Right cardiac atrium (tissue), 5 donors: ENCODE results near the gene SLBP. TPM values are rescaled to one million over a fixed set of nuclear protein-coding genes. Genes with fewer than 3 reads are reported as not detected.

ENCODE experiments used
- ATAC-seq, 2 donors: fragments of 200-7000 bp; cut with Tn5 transposase; one replicate each; pipeline versions ENCODE4 v1.8.0 to v1.9.1; 2020; ENCODE audit warnings: moderate library complexity in 2 of 2, mild to moderate bottlenecking in 1 of 2
- DNase-seq, 3 donors: peaks; one replicate each; pipeline ENCODE4 v3.0.0-alpha.2; 2020
- H3K27ac ChIP-seq: one replicate; pipeline ENCODE4 v1.5.1; 2013; ENCODE audit warnings: mild to moderate bottlenecking, low read length, control low read depth, moderate library complexity
- H3K27me3 ChIP-seq: one replicate; pipeline ENCODE4 v1.6.1; 2013; ENCODE audit not compliant: control insufficient read depth, insufficient read depth
- H3K4me1 ChIP-seq: one replicate; pipeline ENCODE4 v1.6.1; 2013; ENCODE audit warnings: low read length; ENCODE audit not compliant: control insufficient read depth, insufficient read depth
- H3K4me3 ChIP-seq: one replicate; pipeline ENCODE4 v1.5.1; 2013; ENCODE audit warnings: low read length, control low read depth
- H3K9me3 ChIP-seq: one replicate; pipeline ENCODE4 v1.6.1; 2013; ENCODE audit warnings: low read length; ENCODE audit not compliant: control insufficient read depth
- WGBS: extraction: QIAGEN DNeasy Blood & Tissue Kit; methylation state at CpG from one replicate; pipeline ENCODE4 v1.1.7; 2013; 5-methylcytosine and 5-hydroxymethylcytosine counted together
- intact Hi-C, 4 donors: fragments of 100-400 bp; cut with DNase I; formaldehyde crosslinking; loops; one replicate each; pipeline versions ENCODE4 v1.11.0 to v1.14.0; 2022 to 2023
- polyA plus RNA-seq: library from polyadenylated mRNA; stranded (reverse); fragments of 200-250 nt; gene quantifications from one replicate; pipeline ENCODE4 v1.2.3, GENCODE V29; 2013
- total RNA-seq, 4 donors: library from RNA; stranded (reverse); fragmentation: NEBNext Ultra II Directional; extraction: Animal tissue kit (Norgen Biotek cat#: 25700); gene quantifications; one replicate each; pipeline ENCODE4 v1.2.1, GENCODE V29; 2021
- donor health status: healthy with polysubstance abuse.
- donor health status: DM: no; HTN: yes; CAD: no.
- donor health status: DM: no; HTN: no; CAD: no.
- donor health status: DM: no; HTN: yes; CAD: no; lungs with severe emphysema.
- donor health status: DM: yes; HTN: yes; CAD: no.

Gene SLBP
- total and polyA plus RNA-seq, 5 donors, result 12.2 to 16.1 (median 14.1) TPM

- Histone ChIP-seq H3K9me3 (no peaks in the 10 kb centered on the region), H3K4me3 (no peak overlapping the region), H3K27me3 (no peaks in the 10 kb centered on the region), H3K4me1 (no peaks in the 10 kb centered on the region), H3K27ac (no peak overlapping the region)
- peak; percentile 6 to 8 for ATAC-seq
- intact Hi-C loops, result no loop called here
- DNase-seq, result peak in 1 of 3 donors; percentile 29
- WGBS, result 79% methylated on average over 23 of the region's 23 CpGs
Measured at GRCh38 chr4:1685235-1686150, 26.6 kb downstream of the SLBP start.

DNA sequence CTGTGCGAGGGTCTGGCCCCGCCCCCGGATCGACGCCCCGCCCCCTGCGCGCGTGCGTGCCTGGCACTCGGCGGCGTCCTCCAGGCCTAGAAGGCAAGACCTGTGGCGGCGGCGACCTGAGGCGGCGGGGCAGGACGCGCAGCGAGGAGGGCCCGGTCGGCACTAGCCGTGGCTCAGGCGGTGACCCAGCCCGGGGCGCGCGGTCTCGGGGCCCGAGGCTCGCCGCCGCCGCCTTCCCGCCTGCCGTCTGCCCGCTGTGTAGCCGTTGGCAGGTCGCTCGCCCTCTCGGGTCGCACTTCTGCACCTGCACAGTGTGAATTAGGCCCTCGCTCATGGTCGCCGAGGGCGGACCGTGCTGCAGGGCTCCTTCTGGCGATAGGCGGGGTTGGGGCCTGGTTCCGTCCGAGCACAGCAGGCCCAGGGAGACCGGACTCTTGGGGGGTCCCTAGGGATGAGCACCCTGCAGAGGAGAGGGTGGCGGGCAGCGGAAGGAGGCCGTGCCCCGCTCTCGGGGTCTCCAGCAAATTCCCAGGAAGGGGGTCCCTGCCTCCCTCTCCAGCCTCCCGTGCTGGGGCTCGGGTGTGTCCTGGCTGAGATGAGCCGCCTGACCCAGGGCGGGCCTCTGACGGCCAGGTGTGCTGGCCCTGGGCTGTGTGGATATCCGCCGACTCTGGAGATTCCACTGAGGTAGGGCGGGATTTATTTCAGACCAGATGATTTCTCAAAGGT, 27.4 kb downstream of the SLBP start:
- Histone ChIP-seq H3K27me3 (no peaks in the 10 kb centered on the region), H3K4me3 (peak overlapping the region; percentile 30), H3K9me3 (no peaks in the 10 kb centered on the region), H3K4me1 (no peaks in the 10 kb centered on the region), H3K27ac (peak overlapping the region; percentile 0)
- 33% methylated on average over 66 of the region's 66 CpGs for WGBS
- intact Hi-C loops, result no loop called here
- DNase-seq (peak in 1 of 3 donors; percentile 98), ATAC-seq (peak; percentile 30 to 35)

- H3K9me3 ChIP-seq, result no peaks in the 10 kb centered on the region
- under 1% methylated on average over 115 of the region's 118 CpGs for WGBS
- peak within 1 kb of the TSS; percentile 30 for H3K4me3 ChIP-seq
- intact Hi-C loops, result no loop called here
- H3K4me1 ChIP-seq, result no peaks in the 10 kb centered on the region
- peak; percentile 94 to 96 for ATAC-seq
- H3K27me3 ChIP-seq, result no peaks in the 10 kb centered on the region
- peak within 1 kb of the TSS; percentile 22 for H3K27ac ChIP-seq
- peak in 2 of 3 donors; percentile 91 to 98 for DNase-seq
Measured at GRCh38 chr4:1683736-1684505, 28.2 kb downstream of the SLBP start, which contains the start of gene FAM53A. Gene FAM53A, minus strand, starts transcription at chr4:1684313. Its CDS starts 15,572 bp downstream, at chr4:1668741.

- ATAC-seq, result peak in 1 of 2 donors; percentile 3
- Histone ChIP-seq H3K4me3 (peak overlapping the region; percentile 30), H3K9me3 (no peaks in the 10 kb centered on the region), H3K27me3 (no peaks in the 10 kb centered on the region), H3K4me1 (no peaks in the 10 kb centered on the region), H3K27ac (peak overlapping the region; percentile 22)
- DNase-seq, result peak in 1 of 3 donors; percentile 36
- WGBS, result 8% methylated on average over 13 of the region's 13 CpGs
- intact Hi-C loops, result no loop called here
Measured at GRCh38 chr4:1683261-1683735, 28.8 kb downstream of the SLBP start.

DNA sequence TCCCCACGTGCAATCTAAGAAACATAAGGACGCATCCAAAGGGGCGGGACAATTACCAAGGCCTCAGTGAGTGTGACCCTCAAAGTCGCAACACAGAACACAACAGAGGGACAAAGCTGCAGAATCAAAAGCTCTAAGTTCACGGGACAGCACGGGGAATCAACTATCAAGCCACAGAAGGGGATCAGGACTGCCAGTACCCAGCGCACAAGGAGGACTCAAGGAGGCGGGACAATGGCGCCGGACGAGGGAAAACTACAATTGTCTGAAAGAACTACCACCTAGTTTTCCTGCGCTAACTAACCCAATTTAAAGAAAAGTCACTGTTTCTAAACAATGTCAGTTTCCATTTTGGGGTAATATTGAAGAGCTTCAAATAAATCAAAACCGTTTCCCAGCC, 29.3 kb downstream of the SLBP start:
- no peaks in the 10 kb centered on the region for H3K27me3 ChIP-seq
- H3K4me1 ChIP-seq, result no peaks in the 10 kb centered on the region
- DNase-seq (peak in 1 of 3 donors; percentile 27), ATAC-seq (no peak)
- no peaks in the 10 kb centered on the region for H3K9me3 ChIP-seq
- intact Hi-C loops, result no loop called here
- H3K27ac ChIP-seq, result no peak overlapping the region
- no peak overlapping the region for H3K4me3 ChIP-seq
- 86% methylated on average over 13 of the region's 13 CpGs for WGBS

DNA sequence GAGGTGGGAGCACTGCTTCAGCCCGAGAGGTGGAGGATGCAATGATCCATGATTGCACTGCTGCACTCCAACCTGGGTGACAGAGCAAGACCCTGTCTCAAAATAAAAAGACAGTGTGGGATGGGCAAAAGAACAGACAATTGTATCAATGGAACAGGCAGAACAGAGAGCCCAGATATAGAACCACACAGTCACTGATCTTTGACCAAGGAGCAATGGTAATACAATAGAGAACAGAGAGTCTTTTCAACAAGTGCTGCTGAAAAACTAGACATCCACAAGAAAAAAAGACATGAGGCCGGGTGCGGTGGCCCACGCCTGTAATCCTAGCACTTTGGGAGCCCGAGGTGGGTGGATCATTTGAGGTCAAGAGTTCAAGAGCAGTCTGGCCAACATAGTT, 33.9 kb downstream of the SLBP start:
- Histone ChIP-seq H3K4me1 (no peaks in the 10 kb centered on the region), H3K4me3 (no peak overlapping the region), H3K27me3 (no peaks in the 10 kb centered on the region), H3K27ac (no peak overlapping the region), H3K9me3 (no peaks in the 10 kb centered on the region)
- DNase-seq (peak in 1 of 3 donors; percentile 1), ATAC-seq (no peak)
- 84% methylated on average over 5 of the region's 5 CpGs for WGBS
- intact Hi-C loops, result no loop called here

DNA sequence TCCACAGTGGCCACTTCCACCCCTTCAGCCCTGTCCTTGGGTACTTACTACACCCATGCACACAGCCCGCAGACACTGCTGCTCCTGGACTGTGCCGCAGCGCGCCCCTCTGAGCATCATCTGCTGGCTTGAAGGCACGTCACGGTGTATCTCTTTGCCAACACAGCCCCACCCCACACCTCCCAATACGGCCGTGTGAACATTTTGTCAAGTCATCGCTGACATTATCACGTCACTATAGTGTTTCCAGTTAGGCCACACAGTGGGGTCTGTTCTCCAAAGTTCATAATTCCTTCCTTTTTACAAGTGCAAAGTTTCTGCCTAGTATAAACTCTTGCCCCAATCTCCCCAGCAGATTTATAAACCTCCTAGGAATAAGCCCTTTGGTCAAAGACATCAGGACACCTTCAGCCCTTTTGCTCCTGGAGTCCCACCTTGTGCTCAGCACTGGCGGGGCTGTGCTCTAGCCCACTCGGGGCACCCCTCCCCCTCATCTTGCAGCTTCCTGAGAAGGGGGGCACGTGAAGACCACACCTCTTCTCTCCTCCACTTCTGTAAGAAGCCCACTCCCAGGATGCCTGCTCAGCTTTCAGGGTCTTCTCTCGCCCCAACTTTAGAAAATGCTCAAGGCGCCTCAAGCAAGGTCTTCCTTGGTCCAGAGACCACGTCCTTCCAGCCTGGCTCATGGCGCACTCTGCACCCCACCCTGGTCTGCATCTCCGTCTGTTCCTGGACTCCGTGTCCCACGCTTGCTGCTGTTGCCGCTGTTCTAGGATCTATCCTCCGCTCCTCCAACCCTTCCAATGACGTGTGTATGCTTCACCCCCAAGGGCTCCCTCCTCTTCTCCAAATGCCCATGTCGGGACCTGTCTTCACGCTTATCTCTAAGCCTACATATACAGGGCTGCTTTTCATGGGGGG, 35.3 kb downstream of the SLBP start:
- ATAC-seq (no peak), DNase-seq (peak in 1 of 3 donors; percentile 16)
- Histone ChIP-seq H3K4me1 (no peaks in the 10 kb centered on the region), H3K9me3 (no peaks in the 10 kb centered on the region), H3K27me3 (no peaks in the 10 kb centered on the region), H3K27ac (no peak overlapping the region), H3K4me3 (no peak overlapping the region)
- intact Hi-C loops, result no loop called here
- WGBS, result 74% methylated on average over 25 of the region's 25 CpGs

DNA sequence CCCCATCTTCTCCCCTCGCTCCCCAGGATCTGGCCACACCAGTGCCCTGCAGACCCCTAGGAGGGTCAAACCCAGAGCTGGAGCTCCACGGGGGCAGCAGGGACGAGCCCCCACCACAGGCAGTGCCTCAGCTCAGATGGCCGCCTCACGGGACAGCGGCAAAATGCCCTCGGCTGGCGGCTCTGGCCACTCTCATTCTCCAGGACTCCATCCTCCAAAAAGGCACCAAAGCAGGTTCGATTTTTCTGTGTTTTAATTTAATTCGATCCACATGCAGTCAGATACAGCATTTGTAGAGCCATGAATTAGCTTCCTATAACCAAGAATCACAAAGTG, 36.3 kb downstream of the SLBP start:
- no peaks in the 10 kb centered on the region for H3K27me3 ChIP-seq
- H3K4me3 ChIP-seq, result no peak overlapping the region
- no peaks in the 10 kb centered on the region for H3K4me1 ChIP-seq
- no peaks in the 10 kb centered on the region for H3K9me3 ChIP-seq
- no peak overlapping the region for H3K27ac ChIP-seq
- peak in 1 of 3 donors; percentile 41 for DNase-seq
- intact Hi-C loops, result no loop called here
- no peak for ATAC-seq
- WGBS, result 81% methylated on average over 10 of the region's 10 CpGs

DNA sequence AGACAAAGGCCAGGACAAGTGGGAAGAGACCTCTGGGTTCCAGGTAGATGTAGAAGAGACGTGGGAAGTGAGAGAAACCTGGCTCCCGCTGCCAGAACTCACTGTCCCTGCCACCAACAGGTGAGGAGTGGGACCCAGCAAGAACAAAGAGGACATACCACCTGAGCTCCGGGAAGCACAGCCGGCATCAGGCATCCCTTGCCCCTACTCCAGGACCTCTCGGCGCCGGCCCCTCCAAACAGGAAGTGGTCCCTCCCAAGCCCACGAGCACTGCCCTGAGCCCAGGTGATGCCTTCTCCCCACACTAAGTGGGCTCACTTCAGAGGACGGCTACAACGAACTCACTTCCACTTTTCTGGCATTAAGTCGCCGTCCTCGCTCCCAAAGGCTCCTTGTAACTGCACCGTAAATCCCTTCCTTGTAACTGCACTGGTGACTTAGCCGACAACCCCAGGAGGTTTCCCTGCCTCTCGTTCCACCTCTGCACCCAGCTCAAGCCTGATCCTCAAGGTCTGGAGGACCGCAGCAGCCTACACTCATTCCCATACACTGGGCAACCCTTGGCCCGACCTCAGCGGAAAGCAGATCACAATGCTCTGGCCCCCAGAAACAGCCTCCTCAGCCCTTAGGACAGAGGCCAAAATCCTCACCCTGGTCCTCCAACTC, 36.9 kb downstream of the SLBP start:
- no peaks in the 10 kb centered on the region for H3K9me3 ChIP-seq
- DNase-seq, result peak in 1 of 3 donors; percentile 27
- H3K4me3 ChIP-seq, result no peak overlapping the region
- no peaks in the 10 kb centered on the region for H3K27me3 ChIP-seq
- no peak for ATAC-seq
- intact Hi-C loops, result no loop called here
- no peaks in the 10 kb centered on the region for H3K4me1 ChIP-seq
- no peak overlapping the region for H3K27ac ChIP-seq
- 81% methylated on average over 19 of the region's 19 CpGs for WGBS
